Dermis microvascular lymphatic vessel endothelial cell (primary cell): ENCODE results near the gene CACNA1G. TPM values are rescaled to one million over a fixed set of nuclear protein-coding genes. Genes with fewer than 3 reads are reported as not detected.

ENCODE experiments used
- DNase-seq, 2 donors: peaks; one replicate each; pipeline versions ENCODE4 v3.0.0 to v3.0.0-alpha.2; 2010; ENCODE audit warnings: low read depth in 2 of 2
- total RNA-seq: library from RNA; depleted of rRNA; stranded (reverse); fragments of >200 nt; gene quantifications from 2 replicates; pipeline ENCODE4 v1.2.1, GENCODE V29; 2014

Gene CACNA1G
- total RNA-seq, 1 donor from 2014 or later, result not detected

- peak; percentile 12 to 36 for DNase-seq
These were observed 5.2 kb downstream of the CACNA1G start for GRCh38 chr17:50565402-50566350.

- no peak for DNase-seq
These were observed 6.4 kb downstream of the CACNA1G start for GRCh38 chr17:50566886-50567285.

GRCh38 chr17:50568659-50569058, 8.1 kb downstream of the CACNA1G start:
- DNase-seq, result no peak

- DNase-seq, result no peak
These were observed 9.1 kb downstream of the CACNA1G start for GRCh38 chr17:50569592-50569991.

- no peak for DNase-seq
These were observed 9.5 kb downstream of the CACNA1G start for GRCh38 chr17:50570032-50570431.

GRCh38 chr17:50570528-50570927, 10.0 kb downstream of the CACNA1G start:
- no peak for DNase-seq

- no peak for DNase-seq
These were observed 11.2 kb downstream of the CACNA1G start for GRCh38 chr17:50571681-50572080.

- no peak for DNase-seq
These were observed 12.0 kb downstream of the CACNA1G start for GRCh38 chr17:50572541-50572940.

- no peak for DNase-seq
These were observed 13.5 kb downstream of the CACNA1G start for GRCh38 chr17:50573866-50574611.

GRCh38 chr17:50575581-50576210, 15.2 kb downstream of the CACNA1G start:
- no peak for DNase-seq

GRCh38 chr17:50576864-50577263, 16.3 kb downstream of the CACNA1G start:
- no peak for DNase-seq

- DNase-seq, result no peak
These were observed 17.0 kb downstream of the CACNA1G start for GRCh38 chr17:50577451-50577954.

GRCh38 chr17:50578173-50578572, 17.7 kb downstream of the CACNA1G start:
- no peak for DNase-seq

- DNase-seq, result no peak
These were observed 18.9 kb downstream of the CACNA1G start for GRCh38 chr17:50579399-50579798.

- DNase-seq, result no peak
These were observed 20.1 kb downstream of the CACNA1G start for GRCh38 chr17:50580646-50581045.

GRCh38 chr17:50581316-50581715, 20.8 kb downstream of the CACNA1G start:
- DNase-seq, result no peak

GRCh38 chr17:50582741-50583140, 22.2 kb downstream of the CACNA1G start:
- no peak for DNase-seq

GRCh38 chr17:50583641-50584040, 23.1 kb downstream of the CACNA1G start:
- DNase-seq, result no peak

GRCh38 chr17:50584116-50584515, 23.6 kb downstream of the CACNA1G start:
- DNase-seq, result no peak

GRCh38 chr17:50584749-50585148, 24.2 kb downstream of the CACNA1G start:
- DNase-seq, result no peak

- no peak for DNase-seq
These were observed 24.8 kb downstream of the CACNA1G start for GRCh38 chr17:50585346-50585745.

- DNase-seq, result no peak
These were observed 25.4 kb downstream of the CACNA1G start for GRCh38 chr17:50585891-50586290.
